Measurements from ENCODE around the gene WDR45.

DNA sequence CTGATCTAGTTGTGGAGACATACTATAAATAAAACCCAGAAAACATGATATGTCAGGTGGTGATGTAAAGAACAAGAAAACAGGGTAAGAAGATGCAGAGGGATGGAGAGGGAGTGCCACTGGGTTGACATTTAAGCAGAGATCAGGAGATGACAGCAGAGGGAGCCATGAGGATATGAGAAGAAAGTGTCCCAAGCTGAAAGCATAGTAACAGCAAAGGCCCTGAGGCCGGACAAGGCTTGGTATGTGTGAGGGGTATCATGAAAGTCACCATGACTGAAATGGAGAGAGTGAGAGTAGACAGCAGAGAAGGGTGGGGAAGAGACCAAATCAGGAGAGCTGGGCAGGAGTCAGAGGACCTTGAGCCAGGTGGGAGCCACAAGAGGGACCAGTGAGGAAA lies 40.4 kb upstream of the WDR45 start:
- TF ChIP-seq, protein P1, sequence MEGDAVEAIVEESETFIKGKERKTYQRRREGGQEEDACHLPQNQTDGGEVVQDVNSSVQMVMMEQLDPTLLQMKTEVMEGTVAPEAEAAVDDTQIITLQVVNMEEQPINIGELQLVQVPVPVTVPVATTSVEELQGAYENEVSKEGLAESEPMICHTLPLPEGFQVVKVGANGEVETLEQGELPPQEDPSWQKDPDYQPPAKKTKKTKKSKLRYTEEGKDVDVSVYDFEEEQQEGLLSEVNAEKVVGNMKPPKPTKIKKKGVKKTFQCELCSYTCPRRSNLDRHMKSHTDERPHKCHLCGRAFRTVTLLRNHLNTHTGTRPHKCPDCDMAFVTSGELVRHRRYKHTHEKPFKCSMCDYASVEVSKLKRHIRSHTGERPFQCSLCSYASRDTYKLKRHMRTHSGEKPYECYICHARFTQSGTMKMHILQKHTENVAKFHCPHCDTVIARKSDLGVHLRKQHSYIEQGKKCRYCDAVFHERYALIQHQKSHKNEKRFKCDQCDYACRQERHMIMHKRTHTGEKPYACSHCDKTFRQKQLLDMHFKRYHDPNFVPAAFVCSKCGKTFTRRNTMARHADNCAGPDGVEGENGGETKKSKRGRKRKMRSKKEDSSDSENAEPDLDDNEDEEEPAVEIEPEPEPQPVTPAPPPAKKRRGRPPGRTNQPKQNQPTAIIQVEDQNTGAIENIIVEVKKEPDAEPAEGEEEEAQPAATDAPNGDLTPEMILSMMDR (IDR thresholded peaks at IDR 0.05; ENCODE audit: poor library complexity, severe bottlenecking): no peak
- TF ChIP-seq EZH2 (IDR thresholded peaks at IDR 0.05; ENCODE audit: borderline replicate concordance, insufficient read depth, low read length, poor library complexity, severe bottlenecking): no peak
